ENCODE measurements around the gene COL4A2. TPM values are rescaled to one million over a fixed set of nuclear protein-coding genes. Genes with fewer than 3 reads are reported as not detected.

The COL4A2 gene
- total RNA-seq, 6 experiments from 2014 or later: 8.4 to 65.8 (median 42.5) TPM

GRCh38 chr13:110345266-110345665, 38.2 kb downstream of the COL4A2 start:
- intact Hi-C loops (cut with DNase I): no loop called here
- H3K36me3 ChIP-seq: no peaks in the 10 kb centered on the region
- no peak for DNase-seq
- H3K27ac ChIP-seq: no peak overlapping the region
- H3K9me3 ChIP-seq: no peaks in the 10 kb centered on the region
- 70% methylated on average over 4 of the region's 7 CpGs for WGBS (ENCODE audit: insufficient coverage, low coverage, low lambda C conversion rate, missing lambda C conversion rate)
- H3K4me1 ChIP-seq: no peaks in the 10 kb centered on the region
- H3K4me3 ChIP-seq: no peak overlapping the region
- TF ChIP-seq POLR2A (IDR thresholded peaks at IDR 0.05) (no peak), CTCF (IDR thresholded peaks at IDR 0.05) (no peak)
- ATAC-seq: no peak
- H3K27me3 ChIP-seq: no peaks in the 10 kb centered on the region

- H3K4me1 ChIP-seq: no peaks in the 10 kb centered on the region
- no peaks in the 10 kb centered on the region for H3K27me3 ChIP-seq
- H3K4me3 ChIP-seq: no peak overlapping the region
- no peaks in the 10 kb centered on the region for H3K9me3 ChIP-seq
- no peak overlapping the region for H3K27ac ChIP-seq
- no peak for ATAC-seq
- no peak for DNase-seq
- H3K36me3 ChIP-seq: no peaks in the 10 kb centered on the region
- no peak for TF ChIP-seq CTCF (IDR thresholded peaks at IDR 0.05)
- TF ChIP-seq POLR2A (IDR thresholded peaks at IDR 0.05): no peak
- WGBS (ENCODE audit: insufficient coverage, low coverage, low lambda C conversion rate, missing lambda C conversion rate): no CpG with 5 or more reads among the region's 4 CpGs
- intact Hi-C loops (cut with DNase I): no loop called here
These were observed 38.6 kb downstream of the COL4A2 start for GRCh38 chr13:110345701-110346100.

GRCh38 chr13:110346661-110347067, 39.6 kb downstream of the COL4A2 start:
- no CpG with 5 or more reads among the region's 17 CpGs for WGBS (ENCODE audit: insufficient coverage, low coverage, low lambda C conversion rate, missing lambda C conversion rate)
- Histone ChIP-seq H3K4me3 (no peak overlapping the region), H3K4me1 (no peaks in the 10 kb centered on the region), H3K9me3 (no peaks in the 10 kb centered on the region), H3K27me3 (no peaks in the 10 kb centered on the region), H3K36me3 (no peaks in the 10 kb centered on the region), H3K27ac (no peak overlapping the region)
- no peak for ATAC-seq
- no peak for DNase-seq
- no peak for TF ChIP-seq CTCF (IDR thresholded peaks at IDR 0.05)
- TF ChIP-seq POLR2A (IDR thresholded peaks at IDR 0.05): no peak
- intact Hi-C loops (cut with DNase I): no loop called here

GRCh38 chr13:110347088-110347487, 40.0 kb downstream of the COL4A2 start:
- no peaks in the 10 kb centered on the region for H3K27me3 ChIP-seq
- no peak for DNase-seq
- intact Hi-C loops (cut with DNase I): no loop called here
- TF ChIP-seq CTCF (IDR thresholded peaks at IDR 0.05) (no peak), POLR2A (IDR thresholded peaks at IDR 0.05) (no peak)
- H3K4me1 ChIP-seq: no peaks in the 10 kb centered on the region
- ATAC-seq: no peak
- H3K9me3 ChIP-seq: no peaks in the 10 kb centered on the region
- H3K4me3 ChIP-seq: no peak overlapping the region
- no peak overlapping the region for H3K27ac ChIP-seq
- WGBS (ENCODE audit: insufficient coverage, low coverage, low lambda C conversion rate, missing lambda C conversion rate): no CpG with 5 or more reads among the region's 3 CpGs
- H3K36me3 ChIP-seq: no peaks in the 10 kb centered on the region

Data from right lobe of liver (tissue), 6 donors.